ENCODE data around the gene SLC10A3. TPM values are rescaled to one million over a fixed set of nuclear protein-coding genes. Genes with fewer than 3 reads are reported as not detected.

SLC10A3 gene
- polyA plus RNA-seq, 3 donors, result 25.3 to 33.1 (median 26.7) TPM

- H3K9me3 Mint-ChIP-seq, result peaks cover 0 to 7% (median 2%) of the 10 kb centered on the region in 7 donors
- H3K36me3 ChIP-seq (replicated peaks in 1 of 2; ENCODE audit: control insufficient read depth in 1 of 2, insufficient read depth in 2 of 2, low read length in 2 of 2), result no peaks in the 10 kb centered on the region
- H3K27me3 ChIP-seq (ENCODE audit: control insufficient read depth in 2 of 2, insufficient read depth in 2 of 2, low read length in 2 of 2), result no peaks in the 10 kb centered on the region
- H3K79me2 ChIP-seq (ENCODE audit: insufficient read depth, low read length), result no peaks in the 10 kb centered on the region
- no peak overlapping the region for H3K4me3 Mint-ChIP-seq
- H3K36me3 Mint-ChIP-seq, result no peaks in the 10 kb centered on the region
- no peak overlapping the region for H2AFZ ChIP-seq (ENCODE audit: insufficient read depth, low read depth, low read length, poor library complexity, severe bottlenecking)
- peaks cover 0 to 4% (median 2%) of the 10 kb centered on the region in 3 donors for H3K27me3 Mint-ChIP-seq (ENCODE audit: low read depth in 3 of 3)
- no peak overlapping the region for H3K4me3 ChIP-seq (replicated peaks in 1 of 3; ENCODE audit: low read depth in 2 of 3, low read length in 3 of 3)
- TF ChIP-seq CTCF (IDR thresholded peaks at IDR 0.05), result no peak
- intact Hi-C loops (cut with micrococcal nuclease), result no loop called here
- no peaks in the 10 kb centered on the region for H3K4me1 ChIP-seq (ENCODE audit: control insufficient read depth in 1 of 2, insufficient read depth in 2 of 2, low read length in 2 of 2)
- H3K4me1 Mint-ChIP-seq, result no peaks in the 10 kb centered on the region
- no peaks in the 10 kb centered on the region for H4K20me1 ChIP-seq (ENCODE audit: insufficient read depth, low read length)
- DNase-seq, result no peak
- H3K9me3 ChIP-seq (replicated peaks in 1 of 2; ENCODE audit: control insufficient read depth in 1 of 2, insufficient read depth in 1 of 2, low read length in 2 of 2), result peaks cover 0 to 4% of the 10 kb centered on the region in 2 donors
- no peak overlapping the region for H3K9ac ChIP-seq (ENCODE audit: insufficient read depth, low read length, poor library complexity, severe bottlenecking)
- H3K4me2 ChIP-seq (replicated peaks; ENCODE audit: extremely low read depth, low read length, poor library complexity, severe bottlenecking), result no peak overlapping the region
- no CpG with 5 or more reads among the region's 23 CpGs for WGBS (ENCODE audit: insufficient coverage)
- no peak overlapping the region for H3K27ac Mint-ChIP-seq
- no peak overlapping the region for H3K27ac ChIP-seq (ENCODE audit: low read depth in 1 of 2, low read length in 2 of 2)
These were observed 19.4 kb downstream of the SLC10A3 start for GRCh38 chrX:154470914-154471568.

GRCh38 chrX:154470434-154470833, 20.0 kb downstream of the SLC10A3 start:
- Histone ChIP-seq H2AFZ (ENCODE audit: insufficient read depth, low read depth, low read length, poor library complexity, severe bottlenecking) (no peak overlapping the region), H3K4me2 (replicated peaks; ENCODE audit: extremely low read depth, low read length, poor library complexity, severe bottlenecking) (no peak overlapping the region), H3K4me1 (ENCODE audit: control insufficient read depth in 1 of 2, insufficient read depth in 2 of 2, low read length in 2 of 2) (no peaks in the 10 kb centered on the region), H3K4me3 (replicated peaks in 1 of 3; ENCODE audit: low read depth in 2 of 3, low read length in 3 of 3) (no peak overlapping the region), H3K79me2 (ENCODE audit: insufficient read depth, low read length) (no peaks in the 10 kb centered on the region), H3K36me3 (replicated peaks in 1 of 2; ENCODE audit: control insufficient read depth in 1 of 2, insufficient read depth in 2 of 2, low read length in 2 of 2) (no peaks in the 10 kb centered on the region), H3K27me3 (ENCODE audit: control insufficient read depth in 2 of 2, insufficient read depth in 2 of 2, low read length in 2 of 2) (no peaks in the 10 kb centered on the region), H3K9me3 (replicated peaks in 1 of 2; ENCODE audit: control insufficient read depth in 1 of 2, insufficient read depth in 1 of 2, low read length in 2 of 2) (peaks cover 0 to 4% of the 10 kb centered on the region in 2 donors), H4K20me1 (ENCODE audit: insufficient read depth, low read length) (no peaks in the 10 kb centered on the region), H3K27ac (ENCODE audit: low read depth in 1 of 2, low read length in 2 of 2) (no peak overlapping the region), H3K9ac (ENCODE audit: insufficient read depth, low read length, poor library complexity, severe bottlenecking) (no peak overlapping the region)
- TF ChIP-seq CTCF (IDR thresholded peaks at IDR 0.05), result no peak
- Mint-ChIP-seq H3K27ac (peak overlapping the region in 1 of 7 donors; percentile 5), H3K36me3 (no peaks in the 10 kb centered on the region), H3K4me3 (no peak overlapping the region), H3K27me3 (ENCODE audit: low read depth in 3 of 3) (peaks cover 0 to 5% (median 2%) of the 10 kb centered on the region in 3 donors), H3K4me1 (no peaks in the 10 kb centered on the region), H3K9me3 (peaks cover 0 to 7% (median 0%) of the 10 kb centered on the region in 7 donors)
- intact Hi-C loops (cut with micrococcal nuclease), result no loop called here
- WGBS (ENCODE audit: insufficient coverage), result 96% methylated on average over 11 of the region's 14 CpGs
- no peak for DNase-seq
